ENCODE results near the gene TGFBR3. TPM values are rescaled to one million over a fixed set of nuclear protein-coding genes. Genes with fewer than 3 reads are reported as not detected.

TGFBR3 gene
- total and polyA plus RNA-seq, 12 donors: 6.6 to 36.7 (median 24.3) TPM

GRCh38 chr1:91799863-91800262 lies 86.1 kb downstream of the TGFBR3 start:
- Histone ChIP-seq H3K27me3 (no peaks in the 10 kb centered on the region), H3K27ac (peak overlapping the region in 4 of 10 donors; percentile 30 to 63 (median 56)), H3K9me3 (no peaks in the 10 kb centered on the region), H3K36me3 (peaks cover 0 to 17% (median 0%) of the 10 kb centered on the region in 9 donors), H3K4me1 (peaks cover 8 to 58% (median 42%) of the 10 kb centered on the region in 9 donors), H3K4me3 (no peak overlapping the region)
- DNase-seq (no peak), ATAC-seq (no peak)
- 65 to 76% methylated on average over 3 of the region's 3 CpGs for WGBS, 2 donors
- TF ChIP-seq, protein P1, sequence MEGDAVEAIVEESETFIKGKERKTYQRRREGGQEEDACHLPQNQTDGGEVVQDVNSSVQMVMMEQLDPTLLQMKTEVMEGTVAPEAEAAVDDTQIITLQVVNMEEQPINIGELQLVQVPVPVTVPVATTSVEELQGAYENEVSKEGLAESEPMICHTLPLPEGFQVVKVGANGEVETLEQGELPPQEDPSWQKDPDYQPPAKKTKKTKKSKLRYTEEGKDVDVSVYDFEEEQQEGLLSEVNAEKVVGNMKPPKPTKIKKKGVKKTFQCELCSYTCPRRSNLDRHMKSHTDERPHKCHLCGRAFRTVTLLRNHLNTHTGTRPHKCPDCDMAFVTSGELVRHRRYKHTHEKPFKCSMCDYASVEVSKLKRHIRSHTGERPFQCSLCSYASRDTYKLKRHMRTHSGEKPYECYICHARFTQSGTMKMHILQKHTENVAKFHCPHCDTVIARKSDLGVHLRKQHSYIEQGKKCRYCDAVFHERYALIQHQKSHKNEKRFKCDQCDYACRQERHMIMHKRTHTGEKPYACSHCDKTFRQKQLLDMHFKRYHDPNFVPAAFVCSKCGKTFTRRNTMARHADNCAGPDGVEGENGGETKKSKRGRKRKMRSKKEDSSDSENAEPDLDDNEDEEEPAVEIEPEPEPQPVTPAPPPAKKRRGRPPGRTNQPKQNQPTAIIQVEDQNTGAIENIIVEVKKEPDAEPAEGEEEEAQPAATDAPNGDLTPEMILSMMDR (IDR thresholded peaks at IDR 0.05): no peak
- intact Hi-C loops (cut with DNase I): loop anchor here in 2 of 10 donors (10.0 kb wide), 2 partner anchors 85 to 115 kb away; partner anchors contain the start of gene TGFBR3 (in 1 of the 2)

- H3K9me3 ChIP-seq: no peaks in the 10 kb centered on the region
- TF ChIP-seq, protein P1 (IDR thresholded peaks at IDR 0.05): peak in 4 of 9 donors; percentile 10 to 36 (median 34)
- H3K36me3 ChIP-seq: peaks cover 0 to 17% (median 0%) of the 10 kb centered on the region in 9 donors
- 49 to 63% methylated on average over 5 of the region's 5 CpGs for WGBS, 2 donors
- peak in 7 of 8 donors; percentile 14 to 64 (median 52) for ATAC-seq
- intact Hi-C loops (cut with DNase I): loop anchor here in 2 of 10 donors (10.0 kb wide), 2 partner anchors 86 to 114 kb away; partner anchors contain the start of gene TGFBR3 (in 1 of the 2)
- no peak overlapping the region for H3K4me3 ChIP-seq
- H3K27me3 ChIP-seq: no peaks in the 10 kb centered on the region
- DNase-seq: peak in 1 of 2 donors; percentile 29
- H3K4me1 ChIP-seq: peaks cover 8 to 52% (median 40%) of the 10 kb centered on the region in 9 donors
- peak overlapping the region; percentile 8 to 67 (median 50) for H3K27ac ChIP-seq
Measured at GRCh38 chr1:91799159-91799558, 86.8 kb downstream of the TGFBR3 start.

- H3K36me3 ChIP-seq: peaks cover 0 to 17% (median 0%) of the 10 kb centered on the region in 9 donors
- TF ChIP-seq, protein P1 (IDR thresholded peaks at IDR 0.05): no peak
- DNase-seq (no peak), ATAC-seq (peak in 7 of 8 donors; percentile 31 to 58 (median 47))
- H3K4me1 ChIP-seq: peaks cover 8 to 48% (median 36%) of the 10 kb centered on the region in 9 donors
- peak overlapping the region; percentile 8 to 67 (median 50) for H3K27ac ChIP-seq
- H3K27me3 ChIP-seq: no peaks in the 10 kb centered on the region
- no peaks in the 10 kb centered on the region for H3K9me3 ChIP-seq
- WGBS, 2 donors: 29 to 42% methylated on average over 2 of the region's 2 CpGs
- intact Hi-C loops (cut with DNase I): loop anchor here in 2 of 10 donors (10.0 kb wide), 2 partner anchors 86 to 114 kb away; partner anchors contain the start of gene TGFBR3 (in 1 of the 2)
- H3K4me3 ChIP-seq: no peak overlapping the region
Measured at GRCh38 chr1:91798740-91799139, 87.2 kb downstream of the TGFBR3 start.

DNA sequence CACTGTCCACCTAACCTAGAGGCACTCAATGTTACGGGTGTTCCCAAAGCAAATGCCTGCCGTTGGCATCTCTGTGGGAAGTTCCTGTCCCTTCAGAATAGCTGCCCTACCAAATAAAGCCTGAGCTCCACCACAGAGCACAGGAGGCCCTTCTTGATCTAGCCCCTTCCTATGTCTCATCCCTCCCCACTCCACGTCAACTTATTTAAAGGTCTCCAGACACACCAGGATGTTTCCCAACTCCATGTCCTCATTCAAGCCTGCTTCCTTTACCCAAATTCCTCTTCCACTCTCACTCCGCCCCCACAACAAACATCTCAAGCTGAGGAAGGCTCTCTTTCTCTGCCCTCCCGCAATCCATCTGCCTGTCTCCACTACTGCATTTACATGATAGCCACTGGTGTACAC lies 87.7 kb downstream of the TGFBR3 start:
- Histone ChIP-seq H3K4me3 (no peak overlapping the region), H3K27ac (peak overlapping the region in 9 of 10 donors; percentile 28 to 67 (median 50)), H3K4me1 (peaks cover 10 to 43% (median 31%) of the 10 kb centered on the region in 9 donors), H3K9me3 (no peaks in the 10 kb centered on the region), H3K27me3 (no peaks in the 10 kb centered on the region), H3K36me3 (peaks cover 0 to 17% (median 0%) of the 10 kb centered on the region in 9 donors)
- 61 to 66% methylated on average over 5 of the region's 5 CpGs for WGBS, 2 donors
- DNase-seq: no peak
- TF ChIP-seq, protein P1 (IDR thresholded peaks at IDR 0.05): no peak
- peak in 6 of 8 donors; percentile 23 to 73 (median 37) for ATAC-seq
- intact Hi-C loops (cut with DNase I): loop anchor here in 2 of 10 donors (10.0 kb wide), 2 partner anchors 87 to 113 kb away; partner anchors contain the start of gene TGFBR3 (in 1 of the 2)
